ENCODE data around the gene ILDR1.
"Not testable (repeated sequence)": the region's sequence is repeated elsewhere in the genome, so short reads cannot be mapped to it uniquely, and the experiment has no call there.

The ILDR1 gene

GRCh38 chr3:122047296-122047695, 25.2 kb upstream of the ILDR1 start:
- not testable (repeated sequence) for H3K4me1 ChIP-seq (ENCODE audit: control insufficient read depth in 2 of 2, insufficient read depth in 1 of 2, low read depth in 1 of 2, low read length in 2 of 2); H2BK5ac ChIP-seq (ENCODE audit: low read length); H3K9ac ChIP-seq (ENCODE audit: low read depth, low read length, poor library complexity); H4K91ac ChIP-seq (ENCODE audit: low read depth, low read length, poor library complexity); H3K27me3 ChIP-seq (ENCODE audit: control insufficient read depth in 3 of 3, insufficient read depth in 3 of 3, low read depth in 1 of 3, low read length in 3 of 3); H2AK5ac ChIP-seq (ENCODE audit: low read depth, low read length); H2BK15ac ChIP-seq (ENCODE audit: low read length); H3K27ac ChIP-seq (replicated peaks; ENCODE audit: low read length); H3K79me1 ChIP-seq (ENCODE audit: low read depth, low read length); H3K4me2 ChIP-seq (ENCODE audit: insufficient read depth, low read length, poor library complexity, severe bottlenecking); H3K9me3 ChIP-seq (replicated peaks in 1 of 2; ENCODE audit: control insufficient read depth in 2 of 2, insufficient read depth in 1 of 2, low read depth in 1 of 2, low read length in 2 of 2); H3K4ac ChIP-seq (ENCODE audit: low read length); H2AFZ ChIP-seq (ENCODE audit: low read length); H2BK12ac ChIP-seq (ENCODE audit: low read length); H3K4me3 ChIP-seq (ENCODE audit: low read length in 2 of 2); H3K18ac ChIP-seq (ENCODE audit: low read length); H4K8ac ChIP-seq (ENCODE audit: low read depth, low read length); H3K36me3 ChIP-seq (replicated peaks in 1 of 2; ENCODE audit: control insufficient read depth in 2 of 2, insufficient read depth in 2 of 2, low read length in 2 of 2); H2BK120ac ChIP-seq (ENCODE audit: low read depth, low read length); H3K14ac ChIP-seq (ENCODE audit: low read length); DNase-seq (ENCODE audit: low spot score); H3K23ac ChIP-seq (ENCODE audit: low read depth, low read length, poor library complexity)
- WGBS, 2 donors (ENCODE audit: extremely low coverage in 2 of 2, insufficient read length in 2 of 2, insufficient replicate concordance in 1 of 2), result no CpG with 5 or more reads among the region's 16 CpGs

GRCh38 chr3:122033023-122033422, 11.0 kb upstream of the ILDR1 start:
- no peak overlapping the region for H2AFZ ChIP-seq (ENCODE audit: low read length)
- H3K23ac ChIP-seq (ENCODE audit: low read depth, low read length, poor library complexity), result no peak overlapping the region
- no CpG with 5 or more reads among the region's 1 CpG for WGBS, 2 donors (ENCODE audit: extremely low coverage in 2 of 2, insufficient read length in 2 of 2, insufficient replicate concordance in 1 of 2)
- no peak overlapping the region for H4K8ac ChIP-seq (ENCODE audit: low read depth, low read length)
- no peak overlapping the region for H4K91ac ChIP-seq (ENCODE audit: low read depth, low read length, poor library complexity)
- H3K4ac ChIP-seq (ENCODE audit: low read length), result no peak overlapping the region
- peaks cover 0 to 9% of the 10 kb centered on the region in 2 donors for H3K9me3 ChIP-seq (replicated peaks in 1 of 2; ENCODE audit: control insufficient read depth in 2 of 2, insufficient read depth in 1 of 2, low read depth in 1 of 2, low read length in 2 of 2)
- H3K4me1 ChIP-seq (ENCODE audit: control insufficient read depth in 2 of 2, insufficient read depth in 1 of 2, low read depth in 1 of 2, low read length in 2 of 2), result peaks cover 0 to 3% of the 10 kb centered on the region in 2 donors
- H3K27ac ChIP-seq (replicated peaks; ENCODE audit: low read length), result no peak overlapping the region
- no peak overlapping the region for H2BK5ac ChIP-seq (ENCODE audit: low read length)
- no peak overlapping the region for H2BK15ac ChIP-seq (ENCODE audit: low read length)
- DNase-seq (ENCODE audit: low spot score), result no peak
- no peak overlapping the region for H3K4me2 ChIP-seq (ENCODE audit: insufficient read depth, low read length, poor library complexity, severe bottlenecking)
- no peak overlapping the region for H3K14ac ChIP-seq (ENCODE audit: low read length)
- no peak overlapping the region for H3K9ac ChIP-seq (ENCODE audit: low read depth, low read length, poor library complexity)
- H3K4me3 ChIP-seq (ENCODE audit: low read length in 2 of 2), result no peak overlapping the region
- H3K36me3 ChIP-seq (replicated peaks in 1 of 2; ENCODE audit: control insufficient read depth in 2 of 2, insufficient read depth in 2 of 2, low read length in 2 of 2), result no peaks in the 10 kb centered on the region
- H3K27me3 ChIP-seq (ENCODE audit: control insufficient read depth in 3 of 3, insufficient read depth in 3 of 3, low read depth in 1 of 3, low read length in 3 of 3), result no peaks in the 10 kb centered on the region
- H3K18ac ChIP-seq (ENCODE audit: low read length), result no peak overlapping the region
- H3K79me1 ChIP-seq (ENCODE audit: low read depth, low read length), result no peaks in the 10 kb centered on the region
- H2AK5ac ChIP-seq (ENCODE audit: low read depth, low read length), result no peak overlapping the region
- H2BK12ac ChIP-seq (ENCODE audit: low read length), result no peak overlapping the region
- no peak overlapping the region for H2BK120ac ChIP-seq (ENCODE audit: low read depth, low read length)

- no peak overlapping the region for H3K23ac ChIP-seq (ENCODE audit: low read depth, low read length, poor library complexity)
- H2BK5ac ChIP-seq (ENCODE audit: low read length), result no peak overlapping the region
- no peak for DNase-seq (ENCODE audit: low spot score)
- H2BK12ac ChIP-seq (ENCODE audit: low read length), result no peak overlapping the region
- H3K9ac ChIP-seq (ENCODE audit: low read depth, low read length, poor library complexity), result no peak overlapping the region
- no peak overlapping the region for H3K4me2 ChIP-seq (ENCODE audit: insufficient read depth, low read length, poor library complexity, severe bottlenecking)
- WGBS, 2 donors (ENCODE audit: extremely low coverage in 2 of 2, insufficient read length in 2 of 2, insufficient replicate concordance in 1 of 2), result no CpG with 5 or more reads among the region's 1 CpG
- H4K8ac ChIP-seq (ENCODE audit: low read depth, low read length), result no peak overlapping the region
- peaks cover 0 to 9% of the 10 kb centered on the region in 2 donors for H3K9me3 ChIP-seq (replicated peaks in 1 of 2; ENCODE audit: control insufficient read depth in 2 of 2, insufficient read depth in 1 of 2, low read depth in 1 of 2, low read length in 2 of 2)
- no peak overlapping the region for H3K14ac ChIP-seq (ENCODE audit: low read length)
- no peak overlapping the region for H3K27ac ChIP-seq (replicated peaks; ENCODE audit: low read length)
- peaks cover 0 to 3% of the 10 kb centered on the region in 2 donors for H3K4me1 ChIP-seq (ENCODE audit: control insufficient read depth in 2 of 2, insufficient read depth in 1 of 2, low read depth in 1 of 2, low read length in 2 of 2)
- H2AK5ac ChIP-seq (ENCODE audit: low read depth, low read length), result no peak overlapping the region
- H3K79me1 ChIP-seq (ENCODE audit: low read depth, low read length), result no peaks in the 10 kb centered on the region
- no peak overlapping the region for H3K18ac ChIP-seq (ENCODE audit: low read length)
- H3K4me3 ChIP-seq (ENCODE audit: low read length in 2 of 2), result no peak overlapping the region
- H2AFZ ChIP-seq (ENCODE audit: low read length), result no peak overlapping the region
- H2BK15ac ChIP-seq (ENCODE audit: low read length), result no peak overlapping the region
- no peaks in the 10 kb centered on the region for H3K27me3 ChIP-seq (ENCODE audit: control insufficient read depth in 3 of 3, insufficient read depth in 3 of 3, low read depth in 1 of 3, low read length in 3 of 3)
- H4K91ac ChIP-seq (ENCODE audit: low read depth, low read length, poor library complexity), result no peak overlapping the region
- no peak overlapping the region for H2BK120ac ChIP-seq (ENCODE audit: low read depth, low read length)
- H3K4ac ChIP-seq (ENCODE audit: low read length), result no peak overlapping the region
- no peaks in the 10 kb centered on the region for H3K36me3 ChIP-seq (replicated peaks in 1 of 2; ENCODE audit: control insufficient read depth in 2 of 2, insufficient read depth in 2 of 2, low read length in 2 of 2)
Measured at GRCh38 chr3:122032531-122032930, 10.5 kb upstream of the ILDR1 start.

- DNase-seq (ENCODE audit: low spot score), result no peak
- H3K27me3 ChIP-seq (ENCODE audit: control insufficient read depth in 3 of 3, insufficient read depth in 3 of 3, low read depth in 1 of 3, low read length in 3 of 3), result no peaks in the 10 kb centered on the region
- WGBS, 2 donors (ENCODE audit: extremely low coverage in 2 of 2, insufficient read length in 2 of 2, insufficient replicate concordance in 1 of 2), result no CpG with 5 or more reads among the region's 1 CpG
- H2AFZ ChIP-seq (ENCODE audit: low read length), result no peak overlapping the region
- no peak overlapping the region for H3K4ac ChIP-seq (ENCODE audit: low read length)
- no peak overlapping the region for H2BK120ac ChIP-seq (ENCODE audit: low read depth, low read length)
- H3K4me3 ChIP-seq (ENCODE audit: low read length in 2 of 2), result no peak overlapping the region
- H3K14ac ChIP-seq (ENCODE audit: low read length), result no peak overlapping the region
- H2BK12ac ChIP-seq (ENCODE audit: low read length), result no peak overlapping the region
- no peaks in the 10 kb centered on the region for H3K9me3 ChIP-seq (replicated peaks in 1 of 2; ENCODE audit: control insufficient read depth in 2 of 2, insufficient read depth in 1 of 2, low read depth in 1 of 2, low read length in 2 of 2)
- no peak overlapping the region for H3K4me2 ChIP-seq (ENCODE audit: insufficient read depth, low read length, poor library complexity, severe bottlenecking)
- no peak overlapping the region for H3K9ac ChIP-seq (ENCODE audit: low read depth, low read length, poor library complexity)
- no peaks in the 10 kb centered on the region for H3K79me1 ChIP-seq (ENCODE audit: low read depth, low read length)
- H3K36me3 ChIP-seq (replicated peaks in 1 of 2; ENCODE audit: control insufficient read depth in 2 of 2, insufficient read depth in 2 of 2, low read length in 2 of 2), result no peaks in the 10 kb centered on the region
- H2BK5ac ChIP-seq (ENCODE audit: low read length), result no peak overlapping the region
- H3K18ac ChIP-seq (ENCODE audit: low read length), result no peak overlapping the region
- no peak overlapping the region for H4K91ac ChIP-seq (ENCODE audit: low read depth, low read length, poor library complexity)
- H2BK15ac ChIP-seq (ENCODE audit: low read length), result no peak overlapping the region
- H3K27ac ChIP-seq (replicated peaks; ENCODE audit: low read length), result no peak overlapping the region
- H2AK5ac ChIP-seq (ENCODE audit: low read depth, low read length), result no peak overlapping the region
- no peak overlapping the region for H3K23ac ChIP-seq (ENCODE audit: low read depth, low read length, poor library complexity)
- no peak overlapping the region for H4K8ac ChIP-seq (ENCODE audit: low read depth, low read length)
- peaks cover 0 to 3% of the 10 kb centered on the region in 2 donors for H3K4me1 ChIP-seq (ENCODE audit: control insufficient read depth in 2 of 2, insufficient read depth in 1 of 2, low read depth in 1 of 2, low read length in 2 of 2)
Measured at GRCh38 chr3:122031123-122031468, 9.0 kb upstream of the ILDR1 start.
